Liver (tissue), 9 donors: ENCODE data around the gene CBX6. TPM values are rescaled to one million over a fixed set of nuclear protein-coding genes. Genes with fewer than 3 reads are reported as not detected.

Source experiments
- DNase-seq: peaks from one replicate; pipeline ENCODE4 v3.0.0-alpha.2; 2017; ENCODE audit warnings: low spot score
- H3K27ac ChIP-seq, 2 donors: one replicate each; pipeline ENCODE4 v1.7.0; 2013; ENCODE audit warnings: inconsistent platforms in 2 of 2, low read length in 2 of 2, control low read depth in 1 of 2, low read depth in 1 of 2, mild to moderate bottlenecking in 1 of 2
- H3K27me3 ChIP-seq, 4 donors: one replicate each; pipeline versions ENCODE4 v1.6.1 to v1.7.0; 2013; ENCODE audit warnings: low read length in 3 of 4, inconsistent platforms in 1 of 4, mild to moderate bottlenecking in 1 of 4, moderate library complexity in 1 of 4; ENCODE audit not compliant: control insufficient read depth in 4 of 4, insufficient read depth in 4 of 4
- H3K36me3 ChIP-seq, 4 donors: one replicate each; pipeline versions ENCODE4 v1.6.1 to v1.7.0; 2013; ENCODE audit warnings: low read length in 3 of 4, mild to moderate bottlenecking in 3 of 4, low read depth in 1 of 4, moderate library complexity in 1 of 4; ENCODE audit not compliant: control insufficient read depth in 4 of 4, insufficient read depth in 3 of 4
- H3K4me1 ChIP-seq, 4 donors: one replicate each; pipeline versions ENCODE4 v1.6.1 to v1.7.0; 2013; ENCODE audit warnings: low read length in 3 of 4, mild to moderate bottlenecking in 3 of 4, moderate library complexity in 1 of 4; ENCODE audit not compliant: control insufficient read depth in 4 of 4, insufficient read depth in 4 of 4
- H3K4me3 ChIP-seq, 3 donors: one replicate each; pipeline versions ENCODE4 v1.6.1 to v1.7.0; 2013; ENCODE audit warnings: low read length in 3 of 3, control low read depth in 1 of 3, low read depth in 1 of 3, mild to moderate bottlenecking in 1 of 3
- H3K9ac ChIP-seq, 2 donors: one replicate each; pipeline ENCODE4 v1.7.0; 2013; ENCODE audit warnings: low read length in 2 of 2, mild to moderate bottlenecking in 2 of 2, moderate library complexity in 2 of 2, control low read depth in 1 of 2, low read depth in 1 of 2
- H3K9me3 ChIP-seq, 4 donors: one replicate each; pipeline versions ENCODE4 v1.6.1 to v1.7.0; 2013; ENCODE audit warnings: low read length in 3 of 4; ENCODE audit not compliant: control insufficient read depth in 4 of 4
- EGR1 ChIP-seq, 2 donors: IDR thresholded peaks; 2 replicates each; pipeline ENCODE4 v1.6.1; 2016 to 2018; ENCODE audit warnings: antibody characterized with exemption in 2 of 2, low read depth in 2 of 2
- FOXA1 ChIP-seq: IDR thresholded peaks from 2 replicates; pipeline ENCODE4 v1.6.1; 2016; ENCODE audit warnings: antibody characterized with exemption
- FOXA2 ChIP-seq: IDR thresholded peaks from 2 replicates; pipeline ENCODE4 v1.6.1; 2016; ENCODE audit warnings: antibody characterized with exemption
- GABPA ChIP-seq, 2 donors: IDR thresholded peaks in 1 of 2; conservative IDR thresholded peaks in 1 of 2; 2 replicates each; pipeline ENCODE4 v1.6.1; 2016; ENCODE audit warnings: antibody characterized with exemption in 2 of 2, mild to moderate bottlenecking in 1 of 2, moderate library complexity in 1 of 2
- HNF4A ChIP-seq, 2 donors: conservative IDR thresholded peaks; 2 replicates each; pipeline ENCODE4 v1.6.1; 2016; ENCODE audit warnings: antibody characterized with exemption in 2 of 2, mild to moderate bottlenecking in 2 of 2
- HNF4G ChIP-seq: IDR thresholded peaks from 2 replicates; pipeline ENCODE4 v1.6.1; 2016; ENCODE audit warnings: antibody characterized with exemption
- JUND ChIP-seq, 2 donors: IDR thresholded peaks; 2 replicates each; pipeline ENCODE4 v1.6.1; 2016; ENCODE audit warnings: antibody characterized with exemption in 2 of 2
- MAX ChIP-seq: IDR thresholded peaks from 2 replicates; pipeline ENCODE4 v1.6.1; 2016; ENCODE audit warnings: antibody characterized with exemption
- NR2F2 ChIP-seq: IDR thresholded peaks from 2 replicates; pipeline ENCODE4 v1.6.1; 2016; ENCODE audit warnings: antibody characterized with exemption
- RAD21 ChIP-seq, 2 donors: IDR thresholded peaks; 2 replicates each; pipeline ENCODE4 v1.6.1; 2016; ENCODE audit warnings: antibody characterized with exemption in 2 of 2, mild to moderate bottlenecking in 2 of 2
- RXRA ChIP-seq, 2 donors: IDR thresholded peaks; 2 replicates each; pipeline ENCODE4 v1.6.1; 2017 to 2018; ENCODE audit warnings: antibody characterized with exemption in 2 of 2, mild to moderate bottlenecking in 1 of 2
- SP1 ChIP-seq: IDR thresholded peaks from 2 replicates; pipeline ENCODE4 v1.6.1; 2018; ENCODE audit warnings: antibody characterized with exemption, mild to moderate bottlenecking
- TAF1 ChIP-seq: conservative IDR thresholded peaks from 2 replicates; pipeline ENCODE4 v1.6.1; 2016; ENCODE audit warnings: antibody characterized with exemption, mild to moderate bottlenecking
- YY1 ChIP-seq: IDR thresholded peaks from 2 replicates; pipeline ENCODE4 v1.6.1; 2016; ENCODE audit warnings: antibody characterized with exemption, mild to moderate bottlenecking
- ZBTB33 ChIP-seq: IDR thresholded peaks from 2 replicates; pipeline ENCODE4 v1.6.1; 2016; ENCODE audit warnings: antibody characterized with exemption
- WGBS: extraction: QIAGEN DNeasy Blood & Tissue Kit; methylation state at CpG from one replicate; pipeline ENCODE4 v1.1.7; 2013; 5-methylcytosine and 5-hydroxymethylcytosine counted together
- polyA plus RNA-seq, 2 donors: library from polyadenylated mRNA; stranded (reverse) in 1 of 2; unstranded in 1 of 2; fragments of 200-250 nt in 1 of 2; fragments of >200 nt in 1 of 2; fragmentation: Nextera tagmentation in 1 of 2; extraction: Ambion mirVana in 1 of 2; gene quantifications; one replicate each; pipeline versions ENCODE4 v1.2.1 to v1.2.3, GENCODE V29; 2013 to 2015
- total RNA-seq, 2 donors: library from RNA; depleted of rRNA; stranded (reverse); fragments of >200 nt; gene quantifications; one replicate each; pipeline ENCODE4 v1.2.3, GENCODE V29; 2014
- TF ChIP-seq, protein P1 (sequence below): IDR thresholded peaks from 2 replicates; pipeline ENCODE4 v1.6.1; 2016; ENCODE audit warnings: antibody characterized with exemption
- TF ChIP-seq, protein P2 (sequence below): fragments of 150-350 bp; IDR thresholded peaks from 2 replicates; pipeline ENCODE4 v1.5.1; 2017; ENCODE audit warnings: improper control_type of control experiment, low read depth, low read length; ENCODE audit not compliant: missing input control
- TF ChIP-seq, protein P3 (sequence below): IDR thresholded peaks from 2 replicates; pipeline ENCODE4 v1.6.1; 2016; ENCODE audit warnings: antibody characterized with exemption, mild to moderate bottlenecking
- donor health status: healthy.
- donor health status: healthy.
- donor health status: healthy.
- donor health status: healthy.
- donor health status: healthy.

CBX6 gene
- total and polyA plus RNA-seq, 4 donors: 7.3 to 11.0 (median 10.2) TPM

GRCh38 chr22:38861927-38862326 lies 10.1 kb downstream of the CBX6 start:
- TF ChIP-seq EGR1 (IDR thresholded peaks at IDR 0.05; ENCODE audit: low read depth in 2 of 2): no peak
- TF ChIP-seq MAX: no peak
- TF ChIP-seq NR2F2: no peak
- no peak for TF ChIP-seq RXRA (IDR thresholded peaks at IDR 0.05)
- TF ChIP-seq FOXA1: no peak
- no peak for TF ChIP-seq ZBTB33
- no peak for TF ChIP-seq HNF4G
- TF ChIP-seq FOXA2: no peak
- no peak for TF ChIP-seq JUND (IDR thresholded peaks at IDR 0.05)
- no peak for TF ChIP-seq YY1
- TF ChIP-seq RAD21 (IDR thresholded peaks at IDR 0.05): no peak
- TF ChIP-seq GABPA (IDR thresholded peaks at IDR 0.05 in 1 of 2, conservative IDR thresholded peaks at IDR 0.05 in 1 of 2): no peak
- TF ChIP-seq HNF4A (conservative IDR thresholded peaks at IDR 0.05): no peak
- TF ChIP-seq SP1: no peak
- TF ChIP-seq, protein P1, sequence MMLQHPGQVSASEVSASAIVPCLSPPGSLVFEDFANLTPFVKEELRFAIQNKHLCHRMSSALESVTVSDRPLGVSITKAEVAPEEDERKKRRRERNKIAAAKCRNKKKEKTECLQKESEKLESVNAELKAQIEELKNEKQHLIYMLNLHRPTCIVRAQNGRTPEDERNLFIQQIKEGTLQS: no peak
- TF ChIP-seq, protein P2, sequence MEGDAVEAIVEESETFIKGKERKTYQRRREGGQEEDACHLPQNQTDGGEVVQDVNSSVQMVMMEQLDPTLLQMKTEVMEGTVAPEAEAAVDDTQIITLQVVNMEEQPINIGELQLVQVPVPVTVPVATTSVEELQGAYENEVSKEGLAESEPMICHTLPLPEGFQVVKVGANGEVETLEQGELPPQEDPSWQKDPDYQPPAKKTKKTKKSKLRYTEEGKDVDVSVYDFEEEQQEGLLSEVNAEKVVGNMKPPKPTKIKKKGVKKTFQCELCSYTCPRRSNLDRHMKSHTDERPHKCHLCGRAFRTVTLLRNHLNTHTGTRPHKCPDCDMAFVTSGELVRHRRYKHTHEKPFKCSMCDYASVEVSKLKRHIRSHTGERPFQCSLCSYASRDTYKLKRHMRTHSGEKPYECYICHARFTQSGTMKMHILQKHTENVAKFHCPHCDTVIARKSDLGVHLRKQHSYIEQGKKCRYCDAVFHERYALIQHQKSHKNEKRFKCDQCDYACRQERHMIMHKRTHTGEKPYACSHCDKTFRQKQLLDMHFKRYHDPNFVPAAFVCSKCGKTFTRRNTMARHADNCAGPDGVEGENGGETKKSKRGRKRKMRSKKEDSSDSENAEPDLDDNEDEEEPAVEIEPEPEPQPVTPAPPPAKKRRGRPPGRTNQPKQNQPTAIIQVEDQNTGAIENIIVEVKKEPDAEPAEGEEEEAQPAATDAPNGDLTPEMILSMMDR: no peak
- TF ChIP-seq TAF1: no peak
- TF ChIP-seq, protein P3, sequence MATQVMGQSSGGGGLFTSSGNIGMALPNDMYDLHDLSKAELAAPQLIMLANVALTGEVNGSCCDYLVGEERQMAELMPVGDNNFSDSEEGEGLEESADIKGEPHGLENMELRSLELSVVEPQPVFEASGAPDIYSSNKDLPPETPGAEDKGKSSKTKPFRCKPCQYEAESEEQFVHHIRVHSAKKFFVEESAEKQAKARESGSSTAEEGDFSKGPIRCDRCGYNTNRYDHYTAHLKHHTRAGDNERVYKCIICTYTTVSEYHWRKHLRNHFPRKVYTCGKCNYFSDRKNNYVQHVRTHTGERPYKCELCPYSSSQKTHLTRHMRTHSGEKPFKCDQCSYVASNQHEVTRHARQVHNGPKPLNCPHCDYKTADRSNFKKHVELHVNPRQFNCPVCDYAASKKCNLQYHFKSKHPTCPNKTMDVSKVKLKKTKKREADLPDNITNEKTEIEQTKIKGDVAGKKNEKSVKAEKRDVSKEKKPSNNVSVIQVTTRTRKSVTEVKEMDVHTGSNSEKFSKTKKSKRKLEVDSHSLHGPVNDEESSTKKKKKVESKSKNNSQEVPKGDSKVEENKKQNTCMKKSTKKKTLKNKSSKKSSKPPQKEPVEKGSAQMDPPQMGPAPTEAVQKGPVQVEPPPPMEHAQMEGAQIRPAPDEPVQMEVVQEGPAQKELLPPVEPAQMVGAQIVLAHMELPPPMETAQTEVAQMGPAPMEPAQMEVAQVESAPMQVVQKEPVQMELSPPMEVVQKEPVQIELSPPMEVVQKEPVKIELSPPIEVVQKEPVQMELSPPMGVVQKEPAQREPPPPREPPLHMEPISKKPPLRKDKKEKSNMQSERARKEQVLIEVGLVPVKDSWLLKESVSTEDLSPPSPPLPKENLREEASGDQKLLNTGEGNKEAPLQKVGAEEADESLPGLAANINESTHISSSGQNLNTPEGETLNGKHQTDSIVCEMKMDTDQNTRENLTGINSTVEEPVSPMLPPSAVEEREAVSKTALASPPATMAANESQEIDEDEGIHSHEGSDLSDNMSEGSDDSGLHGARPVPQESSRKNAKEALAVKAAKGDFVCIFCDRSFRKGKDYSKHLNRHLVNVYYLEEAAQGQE: no peak
- 77% methylated on average over 12 of the region's 12 CpGs for WGBS
- H3K9me3 ChIP-seq: no peaks in the 10 kb centered on the region
- no peak overlapping the region for H3K4me3 ChIP-seq
- no peak for DNase-seq
- H3K4me1 ChIP-seq: peaks cover 0 to 3% (median 0%) of the 10 kb centered on the region in 4 donors
- no peak overlapping the region for H3K27ac ChIP-seq
- H3K27me3 ChIP-seq: no peaks in the 10 kb centered on the region
- H3K36me3 ChIP-seq: peaks cover 0 to 5% (median 0%) of the 10 kb centered on the region in 4 donors
- no peak overlapping the region for H3K9ac ChIP-seq
